ENCODE measurements around the gene MRPL46. TPM values are rescaled to one million over a fixed set of nuclear protein-coding genes. Genes with fewer than 3 reads are reported as not detected.
A peak's percentile ranks its signal among the peaks of the same experiment; 100 is the strongest.

Gene MRPL46
- total and polyA plus RNA-seq, 2 of the 13 experiments (the other 11 are each of a cell fraction or from before 2014, with no cell fraction given): 62.9 to 79.2 TPM

- TF ChIP-seq, protein P1, sequence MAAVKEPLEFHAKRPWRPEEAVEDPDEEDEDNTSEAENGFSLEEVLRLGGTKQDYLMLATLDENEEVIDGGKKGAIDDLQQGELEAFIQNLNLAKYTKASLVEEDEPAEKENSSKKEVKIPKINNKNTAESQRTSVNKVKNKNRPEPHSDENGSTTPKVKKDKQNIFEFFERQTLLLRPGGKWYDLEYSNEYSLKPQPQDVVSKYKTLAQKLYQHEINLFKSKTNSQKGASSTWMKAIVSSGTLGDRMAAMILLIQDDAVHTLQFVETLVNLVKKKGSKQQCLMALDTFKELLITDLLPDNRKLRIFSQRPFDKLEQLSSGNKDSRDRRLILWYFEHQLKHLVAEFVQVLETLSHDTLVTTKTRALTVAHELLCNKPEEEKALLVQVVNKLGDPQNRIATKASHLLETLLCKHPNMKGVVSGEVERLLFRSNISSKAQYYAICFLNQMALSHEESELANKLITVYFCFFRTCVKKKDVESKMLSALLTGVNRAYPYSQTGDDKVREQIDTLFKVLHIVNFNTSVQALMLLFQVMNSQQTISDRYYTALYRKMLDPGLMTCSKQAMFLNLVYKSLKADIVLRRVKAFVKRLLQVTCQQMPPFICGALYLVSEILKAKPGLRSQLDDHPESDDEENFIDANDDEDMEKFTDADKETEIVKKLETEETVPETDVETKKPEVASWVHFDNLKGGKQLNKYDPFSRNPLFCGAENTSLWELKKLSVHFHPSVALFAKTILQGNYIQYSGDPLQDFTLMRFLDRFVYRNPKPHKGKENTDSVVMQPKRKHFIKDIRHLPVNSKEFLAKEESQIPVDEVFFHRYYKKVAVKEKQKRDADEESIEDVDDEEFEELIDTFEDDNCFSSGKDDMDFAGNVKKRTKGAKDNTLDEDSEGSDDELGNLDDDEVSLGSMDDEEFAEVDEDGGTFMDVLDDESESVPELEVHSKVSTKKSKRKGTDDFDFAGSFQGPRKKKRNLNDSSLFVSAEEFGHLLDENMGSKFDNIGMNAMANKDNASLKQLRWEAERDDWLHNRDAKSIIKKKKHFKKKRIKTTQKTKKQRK (IDR thresholded peaks at IDR 0.05; ENCODE audit: low read length): no peak
- TF ChIP-seq SALL2 (CRISPR knock-in tag; IDR thresholded peaks at IDR 0.05) (0 out of 2 replicates have a peak, but pooled peaks have one; percentile 19), KLF16 (CRISPR knock-in tag; IDR thresholded peaks at IDR 0.05) (peak in 1 of 2 experiments; percentile 32; a peak in 1 of 4 replicates), ZNF451 (CRISPR knock-in tag; IDR thresholded peaks at IDR 0.05) (no peak), ZNF510 (CRISPR knock-in tag; IDR thresholded peaks at IDR 0.05; ENCODE audit: low read depth) (peak; percentile 62; the same call in 1 of the 2 replicates), PHF20 (CRISPR knock-in tag; IDR thresholded peaks at IDR 0.05) (peak; percentile 84), ZNF225 (CRISPR knock-in tag; IDR thresholded peaks at IDR 0.05) (0 out of 2 replicates have a peak, but pooled peaks have one; percentile 17), ZNF782 (CRISPR knock-in tag; IDR thresholded peaks at IDR 0.05; ENCODE audit: borderline replicate concordance) (peak; percentile 28; the same call in 1 of the 2 replicates), HNRNPLL (IDR thresholded peaks at IDR 0.05; ENCODE audit: low read depth, low read length, poor library complexity, severe bottlenecking) (peak; percentile 32), FOSL1 (CRISPR knock-in tag; IDR thresholded peaks at IDR 0.05; ENCODE audit: borderline replicate concordance) (no peak), CREB1 (IDR thresholded peaks at IDR 0.05) (no peak), CREB1 (CRISPR knock-in tag; IDR thresholded peaks at IDR 0.05) (peak; percentile 90), MYC (CRISPR knock-in tag; IDR thresholded peaks at IDR 0.05; ENCODE audit: borderline replicate concordance) (peak; percentile 81; the same call in 1 of the 2 replicates), BHLHE40 (IDR thresholded peaks at IDR 0.05; ENCODE audit: low read length) (peak; percentile 94), TP53 (CRISPR knock-in tag; conservative IDR thresholded peaks at IDR 0.05) (0 out of 2 replicates have a peak, but pooled peaks have one; percentile 48), NONO (IDR thresholded peaks at IDR 0.05) (no peak), NONO (CRISPR knock-in tag; conservative IDR thresholded peaks at IDR 0.05) (peak; percentile 59; the same call in 1 of the 2 replicates), UBTF (CRISPR knock-in tag; IDR thresholded peaks at IDR 0.05) (peak; percentile 59), HMG20B (CRISPR knock-in tag; conservative IDR thresholded peaks at IDR 0.05) (0 out of 2 replicates have a peak, but pooled peaks have one; percentile 8), ZNF780A (CRISPR knock-in tag; IDR thresholded peaks at IDR 0.05) (no peak)
- TF ChIP-seq, protein P2, sequence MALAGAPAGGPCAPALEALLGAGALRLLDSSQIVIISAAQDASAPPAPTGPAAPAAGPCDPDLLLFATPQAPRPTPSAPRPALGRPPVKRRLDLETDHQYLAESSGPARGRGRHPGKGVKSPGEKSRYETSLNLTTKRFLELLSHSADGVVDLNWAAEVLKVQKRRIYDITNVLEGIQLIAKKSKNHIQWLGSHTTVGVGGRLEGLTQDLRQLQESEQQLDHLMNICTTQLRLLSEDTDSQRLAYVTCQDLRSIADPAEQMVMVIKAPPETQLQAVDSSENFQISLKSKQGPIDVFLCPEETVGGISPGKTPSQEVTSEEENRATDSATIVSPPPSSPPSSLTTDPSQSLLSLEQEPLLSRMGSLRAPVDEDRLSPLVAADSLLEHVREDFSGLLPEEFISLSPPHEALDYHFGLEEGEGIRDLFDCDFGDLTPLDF (CRISPR knock-in tag; IDR thresholded peaks at IDR 0.05): peak; percentile 86
These were observed at the start of gene MRPL46, which contains the start of gene MRPS11 (continued) for GRCh38 chr15:88467073-88467934.
